Activated B cell treated with CpG ODN at 0.5 μM for 24 hours (primary cell): Measurements from ENCODE around the gene LYZL1. TPM values are rescaled to one million over a fixed set of nuclear protein-coding genes. Genes with fewer than 3 reads are reported as not detected.

Experiments used
- ATAC-seq: fragments of 200-7000 bp; cut with Tn5 transposase; one replicate; pipeline ENCODE4 v1.10.0; 2021; ENCODE audit warnings: low read depth, mild to moderate bottlenecking, moderate library complexity
- CTCF ChIA-PET: fragments of 350-600 bp; sonication (Branson Sonifier 250); formaldehyde crosslinking; loops from one replicate; lab custom pipeline; 2021; ENCODE audit warnings: antibody characterized with exemption; lab: Charles Lee
- POLR2A ChIA-PET: fragments of 350-600 bp; sonication (Branson Sonifier 250); formaldehyde crosslinking; loops from one replicate; lab custom pipeline; 2021; ENCODE audit warnings: antibody characterized with exemption; lab: Charles Lee
- DNase-seq: peaks from one replicate; pipeline ENCODE4 v3.0.0; 2022
- H3K27ac Mint-ChIP-seq: one replicate; pipeline ENCODE4 v1.8.0; 2020; ENCODE audit warnings: mixed read lengths
- H3K27me3 Mint-ChIP-seq: one replicate; pipeline ENCODE4 v1.8.0; 2021; ENCODE audit warnings: mixed read lengths
- H3K36me3 Mint-ChIP-seq: one replicate; pipeline ENCODE4 v1.8.0; 2021; ENCODE audit warnings: low read depth, mixed read lengths
- H3K4me1 Mint-ChIP-seq: one replicate; pipeline ENCODE4 v1.8.0; 2021; ENCODE audit warnings: mixed read lengths
- H3K4me3 Mint-ChIP-seq: one replicate; pipeline ENCODE4 v1.8.0; 2020; ENCODE audit warnings: mild to moderate bottlenecking, mixed read lengths
- H3K9me3 Mint-ChIP-seq: one replicate; pipeline ENCODE4 v1.8.0; 2020; ENCODE audit warnings: mixed read lengths
- CTCF ChIP-seq: fragments of 200-600 bp; IDR thresholded peaks from one replicate; pipeline ENCODE4 v1.8.0; 2022; ENCODE audit warnings: antibody characterized with exemption, mild to moderate bottlenecking
- intact Hi-C: fragments of 100-400 bp; cut with micrococcal nuclease; formaldehyde crosslinking; loops from one replicate; pipeline ENCODE4 v1.15.1; 2024
- total RNA-seq: library from RNA; stranded (reverse); gene quantifications from 2 replicates; pipeline ENCODE4 v1.2.3, GENCODE V29; 2022

Gene LYZL1
- total RNA-seq, 1 donor from 2014 or later, result not detected

GRCh38 chr10:29268011-29268410, 20.9 kb upstream of the LYZL1 start:
- no peaks in the 10 kb centered on the region for H3K36me3 Mint-ChIP-seq
- peaks cover 5% of the 10 kb centered on the region for H3K9me3 Mint-ChIP-seq
- ChIA-PET CTCF (no interaction called here), POLR2A (no interaction called here)
- H3K27ac Mint-ChIP-seq, result no peak overlapping the region
- DNase-seq, result no peak
- no peak for TF ChIP-seq CTCF
- no peaks in the 10 kb centered on the region for H3K4me1 Mint-ChIP-seq
- no peak overlapping the region for H3K4me3 Mint-ChIP-seq
- no peaks in the 10 kb centered on the region for H3K27me3 Mint-ChIP-seq
- intact Hi-C loops, result no loop called here
- no peak for ATAC-seq

DNA sequence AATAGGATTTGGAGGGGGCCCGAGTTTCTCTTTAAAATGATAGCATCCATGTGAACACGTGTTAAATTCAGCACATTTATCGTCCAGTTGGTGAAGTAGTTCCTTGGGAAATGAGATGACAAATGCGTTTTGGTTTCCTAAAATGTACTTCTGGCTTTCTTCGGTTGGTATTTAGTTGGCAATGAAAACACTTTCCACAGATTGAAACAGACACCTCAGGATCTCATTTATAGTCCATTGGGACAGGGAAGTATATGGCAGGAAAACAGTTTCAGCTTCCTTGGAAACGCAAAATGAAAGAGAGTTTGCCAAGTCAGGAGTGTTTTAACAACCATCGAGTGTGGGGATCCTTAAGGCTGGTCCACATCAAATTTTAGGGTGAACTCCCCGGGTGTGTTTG, 19.4 kb upstream of the LYZL1 start:
- Mint-ChIP-seq H3K4me1 (no peaks in the 10 kb centered on the region), H3K36me3 (no peaks in the 10 kb centered on the region), H3K27me3 (no peaks in the 10 kb centered on the region), H3K27ac (no peak overlapping the region), H3K4me3 (no peak overlapping the region), H3K9me3 (peaks cover 5% of the 10 kb centered on the region)
- DNase-seq (no peak), ATAC-seq (no peak)
- CTCF ChIA-PET, result no interaction called here
- TF ChIP-seq CTCF, result no peak
- intact Hi-C loops, result no loop called here
- POLR2A ChIA-PET, result no interaction called here

- ATAC-seq, result no peak
- Mint-ChIP-seq H3K27ac (no peak overlapping the region), H3K27me3 (no peaks in the 10 kb centered on the region), H3K9me3 (peaks cover 5% of the 10 kb centered on the region), H3K36me3 (no peaks in the 10 kb centered on the region), H3K4me3 (no peak overlapping the region), H3K4me1 (no peaks in the 10 kb centered on the region)
- ChIA-PET POLR2A (no interaction called here), CTCF (no interaction called here)
- no peak for TF ChIP-seq CTCF
- intact Hi-C loops, result no loop called here
- DNase-seq, result no peak
Measured at GRCh38 chr10:29270883-29271282, 18.0 kb upstream of the LYZL1 start.

DNA sequence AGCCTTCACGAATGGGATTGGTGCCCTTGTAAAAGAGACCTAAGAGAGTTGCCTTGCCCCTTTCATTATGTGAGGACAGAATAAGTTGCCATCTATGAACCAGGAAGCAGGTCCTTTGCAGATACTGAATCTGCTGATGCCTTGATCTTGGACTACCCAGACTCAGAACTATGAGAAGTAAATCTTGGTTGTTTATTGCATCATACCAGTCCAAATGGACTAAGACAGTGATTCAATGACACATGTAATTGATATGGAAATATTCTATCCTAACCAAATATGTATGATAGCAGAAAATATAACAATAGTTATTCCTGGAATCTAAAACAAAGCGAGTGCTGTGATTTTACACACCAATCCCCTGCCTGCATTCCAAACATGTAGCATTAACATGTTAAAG, 17.0 kb upstream of the LYZL1 start:
- intact Hi-C loops, result no loop called here
- CTCF ChIA-PET, result no interaction called here

GRCh38 chr10:29273478-29273877, 15.4 kb upstream of the LYZL1 start:
- Mint-ChIP-seq H3K9me3 (peaks cover 5% of the 10 kb centered on the region), H3K4me3 (no peak overlapping the region), H3K36me3 (no peaks in the 10 kb centered on the region), H3K27ac (no peak overlapping the region), H3K4me1 (no peaks in the 10 kb centered on the region), H3K27me3 (no peaks in the 10 kb centered on the region)
- intact Hi-C loops, result no loop called here
- DNase-seq (no peak), ATAC-seq (no peak)
- POLR2A ChIA-PET, result no interaction called here
- TF ChIP-seq CTCF, result no peak
- CTCF ChIA-PET, result no interaction called here

More for the DNA sequence above, 17.0 kb upstream of the LYZL1 start:
- Mint-ChIP-seq H3K27ac (no peak overlapping the region), H3K9me3 (peaks cover 5% of the 10 kb centered on the region), H3K4me1 (no peaks in the 10 kb centered on the region), H3K27me3 (no peaks in the 10 kb centered on the region), H3K36me3 (no peaks in the 10 kb centered on the region), H3K4me3 (no peak overlapping the region)
- no peak for TF ChIP-seq CTCF
- no peak for DNase-seq
- ATAC-seq, result no peak
- POLR2A ChIA-PET, result no interaction called here
